GM06990 (cell line): ENCODE results near the gene ZNF587B.
"Not testable (repeated sequence)": the region's sequence is repeated elsewhere in the genome, so short reads cannot be mapped to it uniquely, and the experiment has no call there.

Source experiments
- DNase-seq: peaks from one replicate; pipeline ENCODE4 v3.0.0-alpha.2; 2011; ENCODE audit not compliant: insufficient read length; ENCODE audit errors: extremely low read depth
- H3K27me3 ChIP-seq: replicated peaks from 2 replicates; pipeline ENCODE4 v1.6.0; 2011; ENCODE audit warnings: low read length; ENCODE audit not compliant: control insufficient read depth, insufficient read depth
- H3K36me3 ChIP-seq: 2 replicates; pipeline ENCODE4 v1.5.1; 2011; ENCODE audit warnings: low read length; ENCODE audit not compliant: control insufficient read depth, insufficient read depth
- H3K4me3 ChIP-seq: replicated peaks from 2 replicates; pipeline ENCODE4 v1.5.1; 2011; ENCODE audit warnings: low read depth, mild to moderate bottlenecking, control low read depth, low read length
- TF ChIP-seq, protein P1 (sequence below): IDR thresholded peaks from 2 replicates; pipeline ENCODE4 v1.5.1; 2011; ENCODE audit warnings: low read length, control low read depth, mild to moderate bottlenecking, inconsistent platforms; ENCODE audit not compliant: insufficient read depth, poor library complexity, severe bottlenecking

ZNF587B gene

DNA sequence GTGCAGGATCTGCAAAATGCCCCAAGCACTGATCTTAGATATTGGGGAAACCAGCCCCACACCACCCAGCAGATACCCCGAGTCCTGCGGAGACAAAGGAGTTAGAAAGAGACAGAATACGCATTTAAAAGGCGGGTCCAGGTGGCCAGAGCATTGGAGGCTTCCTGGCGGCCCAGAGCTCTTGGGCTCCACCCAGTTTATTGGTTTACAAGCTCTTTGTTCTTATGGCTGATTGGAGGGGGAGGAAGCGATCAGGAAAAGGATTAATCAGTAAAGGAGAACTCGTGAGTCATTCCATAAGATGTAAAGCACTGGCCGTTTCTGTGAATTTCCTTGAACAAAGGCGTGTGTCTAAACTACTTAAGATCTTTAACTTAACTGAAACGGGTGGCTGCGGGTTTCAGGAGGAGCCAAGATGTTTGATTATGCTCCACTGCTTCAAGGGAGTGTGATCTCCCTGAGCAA lies 20.5 kb downstream of the ZNF587B start:
- TF ChIP-seq, protein P1, sequence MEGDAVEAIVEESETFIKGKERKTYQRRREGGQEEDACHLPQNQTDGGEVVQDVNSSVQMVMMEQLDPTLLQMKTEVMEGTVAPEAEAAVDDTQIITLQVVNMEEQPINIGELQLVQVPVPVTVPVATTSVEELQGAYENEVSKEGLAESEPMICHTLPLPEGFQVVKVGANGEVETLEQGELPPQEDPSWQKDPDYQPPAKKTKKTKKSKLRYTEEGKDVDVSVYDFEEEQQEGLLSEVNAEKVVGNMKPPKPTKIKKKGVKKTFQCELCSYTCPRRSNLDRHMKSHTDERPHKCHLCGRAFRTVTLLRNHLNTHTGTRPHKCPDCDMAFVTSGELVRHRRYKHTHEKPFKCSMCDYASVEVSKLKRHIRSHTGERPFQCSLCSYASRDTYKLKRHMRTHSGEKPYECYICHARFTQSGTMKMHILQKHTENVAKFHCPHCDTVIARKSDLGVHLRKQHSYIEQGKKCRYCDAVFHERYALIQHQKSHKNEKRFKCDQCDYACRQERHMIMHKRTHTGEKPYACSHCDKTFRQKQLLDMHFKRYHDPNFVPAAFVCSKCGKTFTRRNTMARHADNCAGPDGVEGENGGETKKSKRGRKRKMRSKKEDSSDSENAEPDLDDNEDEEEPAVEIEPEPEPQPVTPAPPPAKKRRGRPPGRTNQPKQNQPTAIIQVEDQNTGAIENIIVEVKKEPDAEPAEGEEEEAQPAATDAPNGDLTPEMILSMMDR = no peak
- peak; percentile 28 for DNase-seq

DNA sequence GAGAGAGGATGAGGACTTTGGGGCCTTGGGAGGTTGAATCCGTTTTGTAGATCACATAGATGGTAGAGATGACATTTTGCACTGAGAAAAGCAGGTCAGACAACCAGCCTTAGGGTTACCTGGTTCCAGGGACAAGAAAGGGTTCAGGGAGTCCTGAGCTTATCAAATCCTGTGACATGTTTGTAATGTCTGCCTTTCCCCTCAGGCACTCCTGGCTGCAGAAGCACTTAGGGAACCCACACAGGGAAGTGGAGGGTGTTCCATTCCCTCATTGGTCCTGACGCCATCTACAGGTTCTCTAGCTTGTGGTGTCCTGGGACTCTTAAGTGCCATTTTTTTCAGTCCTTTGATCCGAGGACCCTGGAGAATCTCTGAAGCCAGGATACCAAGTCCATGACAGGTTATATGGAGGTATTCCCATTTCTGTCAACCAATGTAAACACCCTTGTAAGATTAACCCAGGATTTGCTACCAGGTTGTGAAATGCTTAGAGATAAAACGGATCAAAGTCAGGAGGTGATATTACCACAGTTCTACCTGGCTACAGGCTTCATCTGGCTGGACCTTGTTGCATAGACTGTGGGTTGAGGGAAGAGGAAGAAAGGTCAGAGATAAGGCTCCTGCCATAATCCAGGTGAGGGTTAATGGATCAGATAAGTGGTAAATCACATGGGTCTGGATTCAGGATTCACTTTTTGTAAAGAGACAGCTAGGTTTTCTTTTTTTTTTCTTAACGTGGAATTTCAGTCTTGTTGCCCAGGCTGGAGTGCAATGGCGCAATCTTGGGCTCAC lies 21.9 kb downstream of the ZNF587B start:
- H3K36me3 ChIP-seq, H3K4me3 ChIP-seq, DNase-seq, H3K27me3 ChIP-seq: not testable (repeated sequence)

More for the DNA sequence above, 20.5 kb downstream of the ZNF587B start:
- peaks cover 1% of the 10 kb centered on the region; the same call in 1 of the 2 replicates for H3K36me3 ChIP-seq
- peak overlapping the region; percentile 80 for H3K4me3 ChIP-seq
- H3K27me3 ChIP-seq = no peaks in the 10 kb centered on the region

DNA sequence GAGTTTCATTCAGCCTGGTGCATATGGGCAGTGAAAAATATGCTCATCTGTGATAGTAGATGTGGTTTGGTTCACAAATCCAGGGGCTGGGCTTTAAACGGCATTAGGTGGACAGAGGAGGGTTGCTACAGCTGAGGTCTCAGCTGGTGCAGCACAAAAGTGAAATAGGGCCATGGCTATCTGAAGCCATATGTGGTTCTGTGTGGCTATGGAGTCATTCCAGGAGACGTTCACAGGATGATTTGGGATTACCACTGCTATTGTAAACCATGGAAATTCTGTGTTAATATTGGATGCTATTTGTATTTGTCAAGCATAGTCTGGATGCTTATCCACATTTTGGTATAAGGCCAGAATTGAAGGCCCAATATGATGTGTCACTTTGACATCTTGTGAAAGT lies 24.0 kb downstream of the ZNF587B start:
- not testable (repeated sequence) for DNase-seq, H3K36me3 ChIP-seq, H3K27me3 ChIP-seq, H3K4me3 ChIP-seq

DNA sequence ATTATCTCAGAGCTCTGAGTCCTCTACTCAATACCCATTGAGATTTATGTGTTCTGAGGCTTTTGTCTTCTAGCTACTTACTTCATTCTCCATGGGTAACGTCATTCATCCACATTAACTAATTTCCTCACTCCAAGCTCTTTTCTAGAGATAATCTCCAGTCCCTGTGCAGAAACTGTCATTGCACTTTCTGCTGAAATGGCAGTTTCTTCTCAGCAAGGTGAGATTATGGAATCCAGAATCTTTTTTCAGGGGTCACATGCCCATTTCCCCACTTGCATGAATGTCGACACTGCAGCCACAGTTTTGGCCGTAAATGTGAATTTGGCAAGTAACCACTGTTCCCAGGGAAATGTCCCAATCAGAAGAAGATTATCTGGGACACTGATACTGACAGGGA lies 32.3 kb downstream of the ZNF587B start:
- not testable (repeated sequence) for DNase-seq, H3K4me3 ChIP-seq, H3K27me3 ChIP-seq
- H3K36me3 ChIP-seq = peaks cover 12% of the 10 kb centered on the region

DNA sequence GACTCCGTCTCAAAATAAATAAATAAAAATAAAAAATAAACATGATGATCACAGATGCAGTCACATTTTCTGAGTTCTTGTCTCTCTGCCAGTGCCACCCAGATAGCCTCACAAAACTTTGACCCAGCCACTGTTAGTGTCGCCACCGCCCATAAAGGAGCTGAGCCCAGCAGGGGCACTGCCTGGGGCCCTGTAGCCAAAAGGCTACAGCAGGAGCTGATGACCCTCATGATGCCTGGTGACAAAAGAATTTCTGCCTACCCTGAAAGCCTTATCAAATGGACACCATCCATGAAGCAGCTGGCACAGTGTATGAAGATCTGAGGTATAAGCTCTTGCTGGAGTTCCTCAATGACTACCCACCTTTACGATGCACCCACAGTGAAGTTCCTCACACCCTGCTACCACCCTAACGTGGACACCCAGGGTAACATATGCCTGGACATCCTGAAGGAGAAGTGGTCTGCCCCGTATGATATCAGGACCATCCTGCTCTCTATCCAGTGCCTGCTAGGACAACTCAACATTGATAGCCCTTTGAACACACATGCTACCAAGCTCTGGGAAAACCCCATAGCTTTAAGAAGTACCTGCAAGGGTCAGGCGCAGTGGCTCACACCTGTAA lies 37.9 kb downstream of the ZNF587B start:
- Histone ChIP-seq H3K36me3 (peaks cover 9% of the 10 kb centered on the region), H3K4me3 (no peak overlapping the region)
- DNase-seq = no peak

DNA sequence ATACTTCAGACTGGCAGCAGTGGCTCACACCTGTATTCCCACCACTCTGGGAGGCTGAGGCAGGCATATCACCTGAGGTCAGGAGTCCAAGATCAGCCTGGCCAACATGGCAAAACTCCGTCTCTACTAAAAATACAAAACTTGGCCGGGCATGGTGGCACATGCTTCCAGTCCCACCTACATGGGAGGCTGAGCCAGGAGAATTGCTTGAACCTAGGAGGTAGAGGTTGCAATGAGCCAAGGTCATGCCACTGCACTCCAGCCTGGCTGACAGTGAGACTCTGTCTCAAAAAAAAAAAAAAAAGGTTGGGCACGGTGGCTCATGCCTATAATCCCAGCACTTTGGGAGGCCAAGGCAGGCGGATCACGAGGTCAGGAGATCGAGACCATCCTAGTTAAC lies 39.6 kb downstream of the ZNF587B start:
- H3K4me3 ChIP-seq, H3K36me3 ChIP-seq, H3K27me3 ChIP-seq, DNase-seq: not testable (repeated sequence)

More for the DNA sequence above, 37.9 kb downstream of the ZNF587B start:
- H3K27me3 ChIP-seq = no peaks in the 10 kb centered on the region
- TF ChIP-seq, protein P1 = no peak

DNA sequence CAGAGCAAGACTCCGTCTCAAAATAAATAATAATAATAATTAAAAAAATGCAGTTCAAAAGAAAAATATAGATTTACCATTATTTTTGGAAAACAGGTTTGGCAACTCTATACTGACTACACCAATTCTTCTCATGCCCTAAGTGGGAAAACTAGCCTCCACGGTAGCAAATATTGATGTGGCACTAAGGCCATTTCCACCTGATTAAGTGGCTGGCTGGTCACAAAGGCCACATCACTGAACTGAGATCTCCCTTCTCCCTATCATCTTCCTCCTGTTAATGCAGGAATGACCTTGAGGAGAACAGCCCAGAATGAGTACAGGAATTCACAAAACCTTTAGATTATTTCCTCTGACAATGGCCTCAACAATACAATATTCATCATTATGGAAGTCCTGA lies 40.1 kb downstream of the ZNF587B start:
- Histone ChIP-seq H3K36me3 (peaks cover 9% of the 10 kb centered on the region), H3K27me3 (no peaks in the 10 kb centered on the region), H3K4me3 (no peak overlapping the region)
- TF ChIP-seq, protein P1 = no peak
- DNase-seq = no peak
